ENCODE measurements around the gene AHNAK2.

Gene AHNAK2

DNA sequence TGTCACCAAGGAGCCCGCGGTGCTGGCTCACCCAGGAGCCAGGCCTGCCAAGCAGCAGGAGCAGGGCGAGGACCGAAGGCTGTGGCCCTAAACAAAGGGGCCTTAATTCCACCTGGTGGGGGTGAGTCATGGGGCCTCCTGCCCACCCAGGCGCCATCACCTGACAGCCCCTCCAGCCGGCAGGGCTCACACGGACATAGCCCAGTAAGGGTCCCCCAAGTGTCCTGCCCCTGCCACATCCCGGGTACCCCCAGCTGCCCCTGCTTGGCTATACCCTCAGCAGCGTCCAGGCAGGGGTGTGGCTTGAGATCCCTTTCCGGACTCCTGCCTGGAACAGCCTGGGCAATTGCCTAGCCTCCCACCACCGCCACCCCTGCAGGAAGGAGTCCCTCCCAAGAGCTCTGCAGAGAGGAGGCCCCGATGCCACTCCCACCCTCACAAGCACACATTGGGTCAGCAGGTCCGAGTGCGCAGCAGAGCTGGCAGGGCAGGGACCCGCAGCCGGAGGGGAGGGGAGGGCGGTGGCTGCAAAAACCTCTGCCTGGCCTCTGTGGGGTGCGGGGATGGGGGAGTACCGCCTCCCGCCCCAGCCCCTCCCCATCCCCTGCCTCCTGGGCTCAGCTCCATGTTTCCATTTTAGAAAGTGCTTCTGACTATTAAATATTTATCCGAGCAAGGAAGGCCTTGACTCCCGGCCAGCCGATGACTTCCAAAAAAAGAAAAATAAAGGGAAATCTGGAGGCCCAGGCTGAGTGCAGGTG lies 4.6 kb downstream of the AHNAK2 start:
- peak; percentile 84 for DNase-seq (ENCODE audit: low read depth)

DNA sequence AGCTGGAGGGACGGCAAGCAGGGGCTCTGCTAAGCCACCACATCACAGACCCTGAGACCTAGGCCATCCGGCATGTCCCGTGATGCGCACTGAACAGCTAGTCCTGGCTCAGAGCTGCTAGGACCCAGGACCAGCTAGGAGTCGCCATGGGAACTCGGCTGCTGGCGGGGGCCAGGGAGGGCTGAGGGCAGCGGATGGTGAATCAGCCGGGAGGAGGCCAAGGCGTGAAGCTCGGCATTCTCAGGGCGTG lies 5.1 kb downstream of the AHNAK2 start:
- DNase-seq (ENCODE audit: low read depth), result peak; percentile 94

DNA sequence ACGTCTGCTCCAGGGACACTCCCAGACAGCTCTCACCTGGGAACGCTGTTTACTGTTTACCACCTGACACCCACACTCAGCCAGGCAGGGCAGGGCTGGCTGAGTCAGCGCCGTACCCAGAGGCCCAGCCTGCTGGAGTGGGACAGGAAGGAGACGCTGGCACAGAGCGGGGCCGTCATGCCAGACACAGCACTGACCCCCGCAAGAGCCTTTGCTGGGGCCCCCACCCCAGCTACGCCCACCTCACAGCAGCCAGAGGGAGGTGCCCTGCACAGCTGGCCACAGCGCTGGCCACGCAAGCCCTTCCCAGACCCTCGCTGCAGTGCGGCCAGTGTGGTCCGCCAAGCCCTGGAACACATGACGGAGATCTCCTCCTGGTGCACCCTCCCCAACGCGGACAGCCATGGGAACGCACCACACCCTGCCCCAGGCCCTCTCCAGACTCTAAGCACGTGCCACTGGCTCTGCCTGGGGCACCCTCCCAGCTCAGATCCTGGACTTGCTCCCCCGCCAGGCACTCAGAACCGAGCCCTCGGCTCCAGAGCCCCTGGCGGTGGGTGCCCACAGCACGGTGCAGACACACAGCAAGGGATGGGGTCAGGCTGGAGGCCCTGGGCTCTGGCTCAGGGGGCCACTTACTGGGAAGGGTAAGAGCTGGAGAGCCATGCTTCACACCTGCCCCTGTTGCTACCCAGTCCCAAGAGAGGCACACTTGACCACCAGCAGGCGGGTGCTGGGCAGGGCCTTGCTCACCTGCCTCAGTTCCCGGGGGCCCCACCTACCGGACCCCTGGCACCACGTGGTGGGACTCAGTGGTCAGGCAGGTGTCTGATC lies 5.7 kb downstream of the AHNAK2 start:
- DNase-seq (ENCODE audit: low read depth), result no peak

DNA sequence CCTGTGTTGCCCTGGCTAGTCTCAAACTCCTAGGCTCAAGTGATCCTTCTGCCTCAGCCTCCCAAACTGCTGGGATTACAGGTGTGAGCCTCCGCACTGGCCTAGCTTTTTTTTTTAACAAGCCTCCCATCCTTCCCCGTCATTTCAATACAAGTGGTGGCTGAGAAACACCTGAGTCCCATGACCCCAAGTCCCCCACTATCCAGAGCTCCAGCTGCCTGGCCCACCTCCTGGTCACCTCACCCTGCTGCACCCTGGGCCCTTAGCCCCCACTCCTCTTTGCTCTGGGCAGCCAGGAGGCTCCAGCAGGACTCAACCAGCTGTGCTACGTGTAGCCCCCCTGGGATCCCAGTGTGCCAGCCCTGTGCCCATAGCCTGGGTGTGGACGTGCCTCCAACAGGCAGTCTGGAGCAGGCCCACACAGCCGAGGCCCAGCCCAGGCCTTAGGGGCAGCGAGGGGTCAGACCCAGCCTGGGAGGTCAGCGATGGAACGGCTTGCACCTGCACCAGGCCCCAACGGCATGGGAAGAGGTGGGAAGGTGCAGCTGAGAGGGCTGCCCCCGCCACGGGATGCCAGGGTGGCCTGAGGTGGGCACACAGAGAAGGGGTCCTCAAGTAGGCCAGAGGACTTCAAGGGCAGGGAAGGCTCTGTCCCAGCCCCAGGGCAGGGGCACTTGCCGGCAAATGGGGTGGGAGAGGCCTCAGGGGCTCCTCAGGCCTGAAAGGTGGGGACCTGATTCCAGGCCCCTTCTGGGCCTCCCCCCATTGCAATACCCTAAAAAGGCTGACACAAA lies 6.5 kb downstream of the AHNAK2 start:
- no peak for DNase-seq (ENCODE audit: low read depth)

DNA sequence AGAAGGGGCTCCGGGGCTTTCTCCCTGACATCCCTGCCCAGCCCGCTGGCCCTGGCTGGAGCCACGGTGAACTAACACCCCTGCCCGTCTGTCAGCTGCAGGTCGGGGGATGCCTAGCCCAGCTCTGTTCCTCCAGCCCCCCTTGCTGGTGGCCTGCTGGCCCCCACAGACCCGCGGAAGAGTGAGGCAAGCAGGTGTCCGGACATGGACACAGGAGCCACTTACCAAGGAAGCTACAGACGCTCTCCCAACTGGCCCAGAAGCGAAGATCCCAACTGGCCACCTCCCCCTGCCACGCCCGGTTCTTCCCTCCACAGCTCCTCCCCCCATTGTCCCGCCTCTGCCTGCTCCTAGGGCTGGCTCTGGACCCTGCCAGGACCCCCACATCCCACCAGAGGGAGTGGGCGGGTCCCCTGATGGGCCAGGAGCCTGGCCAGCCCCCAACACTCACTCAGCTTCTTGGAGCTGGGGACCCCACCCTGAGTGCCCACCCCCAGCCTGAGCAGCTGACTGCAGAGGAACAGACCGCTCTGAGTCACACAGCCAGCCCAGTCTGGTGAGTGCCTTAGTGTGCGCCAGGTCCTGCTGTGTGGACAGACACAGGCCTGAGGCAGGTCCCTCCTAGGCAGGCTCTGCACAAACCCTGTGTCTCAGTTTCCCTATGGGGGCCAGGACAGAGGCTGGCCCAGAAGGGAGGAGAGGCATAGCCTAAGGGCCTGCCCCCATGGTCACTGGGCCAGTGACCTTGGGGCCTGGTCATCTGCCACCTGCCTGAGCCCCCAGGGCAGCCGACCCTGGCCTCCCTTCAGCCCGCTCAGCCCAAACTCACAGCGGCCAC lies 7.7 kb downstream of the AHNAK2 start:
- DNase-seq (ENCODE audit: low read depth), result peak; percentile 86

DNA sequence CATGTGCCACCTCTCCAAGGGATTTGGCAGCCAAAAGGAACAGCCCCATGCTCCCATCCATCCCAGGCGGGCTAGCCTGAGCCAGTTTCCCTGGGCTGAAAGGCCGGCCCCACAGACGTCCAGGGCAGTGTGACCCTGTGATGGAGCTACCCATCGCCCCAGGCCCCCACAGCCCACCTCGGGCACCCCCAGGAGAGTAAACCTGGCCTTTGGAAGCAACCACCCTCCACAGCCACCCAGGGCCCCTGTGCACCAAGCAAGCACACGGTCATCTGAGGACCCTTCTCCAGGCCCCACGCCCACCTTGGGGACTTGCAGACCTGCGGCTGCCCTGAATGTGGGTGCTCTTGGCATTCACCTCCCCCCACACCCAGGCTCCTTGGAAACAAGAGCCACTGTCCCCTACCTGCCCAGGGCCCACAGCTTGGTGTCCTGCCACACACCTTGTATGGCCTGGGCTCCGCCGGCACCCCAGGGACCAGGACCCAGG lies 8.4 kb downstream of the AHNAK2 start:
- no peak for DNase-seq (ENCODE audit: low read depth)

DNA sequence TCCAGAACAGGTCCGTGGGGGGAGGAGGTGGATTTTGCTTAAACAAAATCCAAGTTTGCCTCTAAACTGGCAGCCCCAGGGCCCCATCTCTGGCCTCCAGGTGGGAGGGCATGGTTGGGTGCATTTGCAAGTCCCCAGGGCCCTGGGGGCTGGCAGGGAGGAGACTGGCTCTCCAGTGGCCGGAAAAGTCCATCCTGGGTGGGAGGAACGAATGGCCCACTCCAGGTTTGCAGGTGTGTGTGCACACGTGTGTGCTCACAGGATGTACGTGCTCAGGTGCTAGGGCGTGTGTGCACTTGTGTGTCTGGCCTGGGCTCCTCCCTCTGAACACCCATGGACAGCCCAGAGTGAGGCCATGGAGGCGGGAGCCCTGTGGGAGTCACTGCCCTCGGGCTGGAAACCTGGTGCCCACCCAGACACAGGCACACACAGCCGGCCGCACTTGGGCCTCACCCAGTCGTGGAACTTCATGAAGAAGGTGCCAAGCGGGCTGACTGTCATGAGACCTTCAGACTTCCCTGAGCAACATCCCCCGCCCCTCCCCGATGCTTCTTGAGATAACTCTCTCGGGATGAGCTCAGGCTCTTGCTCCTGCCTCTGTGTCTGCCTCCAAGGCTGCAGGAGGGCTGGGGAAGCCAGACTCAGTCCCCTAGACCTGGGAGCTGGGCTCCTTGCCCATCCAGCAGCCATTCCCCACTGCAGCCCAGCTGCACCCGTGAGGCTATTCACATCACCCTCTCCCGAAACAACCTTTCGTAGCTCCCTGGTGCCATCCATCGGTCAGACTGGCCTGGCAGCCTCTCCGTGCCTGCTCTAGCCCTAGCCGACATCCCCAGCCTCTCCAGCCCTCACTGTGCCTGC lies 9.4 kb downstream of the AHNAK2 start:
- DNase-seq (ENCODE audit: low read depth), result no peak

DNA sequence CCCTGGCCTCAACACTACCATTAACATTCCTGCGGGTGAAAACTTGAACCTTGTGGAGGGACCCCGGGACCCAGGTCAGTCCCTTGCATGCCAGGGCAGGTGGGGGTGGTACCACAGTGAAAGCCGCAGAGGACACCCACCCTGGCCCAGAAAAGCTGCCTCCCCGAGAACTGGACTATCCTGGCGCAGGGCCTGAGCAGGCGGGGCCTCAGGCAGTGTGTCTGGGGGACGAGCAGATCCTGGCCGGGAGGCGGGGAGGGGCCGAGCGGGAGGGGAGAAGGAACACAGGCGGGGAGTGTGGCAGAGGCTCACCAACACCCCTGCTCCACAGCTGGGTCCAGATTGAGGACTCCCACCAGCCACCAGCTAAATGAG lies 10.0 kb downstream of the AHNAK2 start:
- DNase-seq (ENCODE audit: low read depth), result no peak

DNA sequence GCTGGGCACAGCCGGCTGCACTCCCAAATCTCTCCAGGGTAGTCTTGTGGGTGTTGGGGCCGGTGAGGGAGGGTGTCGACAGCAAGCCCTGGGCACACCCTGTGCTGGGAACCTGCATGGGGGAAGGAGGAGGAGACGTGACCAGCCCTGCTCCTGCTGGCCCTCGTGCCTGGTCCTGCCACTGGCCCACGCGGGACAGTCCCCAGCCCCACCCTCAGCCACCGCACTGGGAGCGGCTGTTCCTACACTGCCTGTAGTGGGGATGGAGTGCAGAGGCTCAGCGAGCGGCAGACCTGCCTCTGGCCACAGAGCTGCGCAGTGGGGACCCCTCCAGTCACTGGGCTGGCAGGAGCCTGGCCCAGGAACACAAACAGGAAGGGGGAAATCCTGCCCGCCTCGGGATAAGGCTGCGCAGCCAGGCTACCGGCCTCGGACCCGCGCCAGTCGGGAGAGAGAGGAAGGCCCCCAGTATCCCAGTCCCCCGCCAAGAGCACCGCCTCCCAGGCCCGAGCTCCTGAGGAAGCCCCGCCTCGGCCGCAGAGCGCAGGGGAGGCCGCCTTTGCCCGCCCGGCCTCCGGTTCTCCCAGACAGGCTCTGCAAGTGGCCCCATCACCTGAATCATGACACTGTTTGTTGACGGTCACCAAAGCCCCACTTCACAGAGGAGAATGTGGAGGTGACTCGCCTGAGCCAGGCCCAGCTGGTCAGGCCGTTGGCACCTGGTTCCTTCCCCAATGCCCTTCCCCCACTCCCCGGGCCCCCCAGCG lies 10.6 kb downstream of the AHNAK2 start:
- DNase-seq (ENCODE audit: low read depth), result no peak

DNA sequence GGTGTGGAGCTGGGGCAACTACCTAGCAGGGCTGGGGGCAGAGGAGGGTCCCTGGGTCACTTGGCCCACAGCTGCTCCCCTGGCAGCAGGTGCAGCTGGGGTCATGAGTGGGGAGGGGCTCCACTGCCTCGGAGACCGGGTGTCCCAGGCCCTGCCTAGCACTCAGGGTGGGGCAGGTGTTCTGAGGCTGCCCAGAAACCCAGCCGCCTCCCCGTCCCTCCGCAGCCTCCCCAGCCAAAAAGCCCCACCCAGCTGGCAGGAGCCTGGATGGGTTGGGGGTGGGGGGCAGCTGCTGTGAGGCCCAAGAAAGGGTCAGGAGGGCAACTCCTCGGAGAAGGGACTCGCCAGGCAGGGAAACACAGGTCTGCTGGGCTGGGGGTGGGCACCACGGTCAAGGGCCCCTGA lies 11.2 kb downstream of the AHNAK2 start:
- no peak for DNase-seq (ENCODE audit: low read depth)

DNA sequence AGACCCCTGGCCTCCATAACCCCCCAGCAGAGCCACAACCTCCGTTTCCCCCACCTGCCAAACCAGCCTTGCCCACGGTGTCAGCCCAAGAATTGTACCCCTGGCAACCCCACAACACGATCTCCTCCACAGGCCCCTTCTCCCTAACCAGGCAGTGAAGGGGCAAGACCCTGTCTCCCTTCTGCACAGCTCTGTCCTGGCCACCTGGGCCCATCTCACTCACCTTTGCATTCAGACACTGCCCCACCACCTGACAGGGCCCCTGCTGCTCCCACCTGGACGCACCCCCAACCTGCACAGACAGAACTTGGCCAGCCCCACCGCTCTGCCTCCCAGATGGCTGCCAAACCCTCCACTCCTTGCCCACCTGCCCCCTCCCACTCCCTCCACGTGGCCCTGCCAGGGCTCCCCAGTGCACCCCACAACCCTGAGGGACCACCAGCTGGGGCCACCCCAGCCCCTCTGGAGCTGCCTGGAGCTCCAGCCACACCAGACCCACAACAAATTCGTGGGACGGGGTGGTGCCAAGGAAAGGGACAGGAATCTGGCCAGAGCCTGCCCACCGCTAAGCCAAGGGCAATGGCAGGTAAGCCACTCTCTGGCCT lies 11.8 kb downstream of the AHNAK2 start:
- no peak for DNase-seq (ENCODE audit: low read depth)

DNA sequence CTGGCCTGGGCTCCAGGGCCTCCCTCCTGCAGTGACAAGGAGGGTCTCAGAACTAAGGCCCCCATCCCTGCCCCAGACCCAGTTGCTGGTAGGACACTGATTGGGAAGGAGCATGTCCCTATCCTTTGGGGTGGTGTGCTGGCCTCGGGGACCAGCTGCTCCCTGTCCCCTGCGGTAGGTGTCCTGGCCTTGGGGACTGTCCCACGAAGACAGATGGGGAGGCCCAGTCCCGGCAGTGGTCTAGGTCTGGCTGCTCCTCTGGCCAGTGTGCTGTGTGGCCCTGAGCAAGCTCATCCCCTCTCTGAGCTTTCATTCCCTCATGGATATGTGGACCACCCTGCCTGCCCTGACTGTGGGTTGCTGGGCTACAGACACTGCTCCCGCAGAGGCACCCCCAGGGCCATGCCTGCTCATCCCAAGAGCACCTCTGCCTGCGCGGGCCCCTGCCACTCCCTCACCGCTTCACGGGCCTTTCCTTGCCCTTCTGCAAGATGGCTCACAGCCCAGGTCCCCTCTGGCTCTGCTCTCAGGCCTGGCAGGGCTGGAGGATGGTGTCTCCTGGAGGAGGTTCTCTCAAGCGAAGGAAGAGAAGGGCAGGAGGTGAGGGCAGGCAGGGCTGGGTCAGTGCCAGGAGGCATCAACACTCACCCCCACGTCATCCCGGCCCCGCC lies 12.5 kb downstream of the AHNAK2 start:
- DNase-seq (ENCODE audit: low read depth), result no peak

DNA sequence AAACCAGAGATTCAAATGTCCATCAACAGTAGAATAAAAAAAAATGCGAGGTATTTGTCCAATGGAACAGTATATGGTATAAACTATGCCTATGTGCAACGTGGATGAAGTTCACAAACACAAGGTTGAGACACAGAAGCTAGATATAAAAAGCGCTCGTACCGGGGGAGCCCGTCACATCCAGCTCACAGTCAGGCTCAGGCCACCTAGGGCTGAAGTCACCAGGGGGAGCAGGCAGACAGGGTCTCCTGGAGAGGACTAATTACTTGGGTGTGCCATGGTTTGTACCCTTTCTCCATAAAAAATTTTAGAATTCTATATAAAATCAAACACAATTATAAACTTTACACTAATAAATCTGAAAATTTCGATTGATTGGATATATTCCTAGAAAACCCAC lies 13.6 kb downstream of the AHNAK2 start:
- no peak for DNase-seq (ENCODE audit: low read depth)

DNA sequence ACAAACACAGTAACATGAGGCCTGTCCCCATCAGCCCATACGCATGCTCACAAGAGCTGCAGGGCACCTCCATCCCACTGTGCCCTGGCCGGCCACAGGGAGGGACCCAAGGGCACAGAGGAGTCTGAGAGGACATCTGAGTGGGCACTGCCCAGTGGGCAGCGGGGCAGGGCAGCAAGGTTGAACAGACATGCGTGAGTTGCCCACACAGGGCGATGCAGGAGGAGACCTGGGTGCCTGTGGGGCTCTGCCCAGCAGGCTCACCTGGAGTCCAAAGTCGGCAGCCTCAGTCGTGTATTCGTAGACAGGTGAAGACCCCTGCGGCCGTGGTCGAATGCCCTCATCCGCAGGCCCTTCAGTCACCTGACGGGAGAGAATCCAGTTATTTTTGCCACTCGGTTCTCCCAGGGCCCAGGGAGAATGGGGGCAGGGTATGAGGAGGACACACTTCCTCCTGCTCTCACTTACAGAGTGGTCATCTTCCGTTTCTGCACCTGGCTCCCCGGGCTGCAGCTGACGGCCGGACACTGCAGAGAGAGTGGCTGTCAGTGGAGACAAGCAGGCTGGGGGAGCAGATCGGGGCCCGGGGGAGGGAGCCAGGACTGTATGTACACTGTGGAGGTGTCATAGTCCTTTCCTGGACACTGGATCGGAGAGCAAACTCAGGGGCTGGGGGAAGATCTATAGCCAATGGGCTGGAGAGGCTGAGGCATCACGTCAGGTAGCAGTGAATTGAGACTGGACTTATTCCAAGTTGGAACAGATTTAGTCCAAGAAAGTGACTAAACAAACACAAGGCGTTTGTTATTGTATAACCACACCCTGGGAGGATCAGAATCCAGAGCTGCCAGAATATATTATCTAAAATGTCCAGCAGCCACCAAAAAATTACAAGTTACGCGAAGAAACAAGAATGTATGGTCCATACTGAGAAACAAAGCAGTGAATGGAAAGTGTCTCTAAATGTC lies 20.7 kb downstream of the AHNAK2 start:
- no peak for DNase-seq (ENCODE audit: low read depth)

DNA sequence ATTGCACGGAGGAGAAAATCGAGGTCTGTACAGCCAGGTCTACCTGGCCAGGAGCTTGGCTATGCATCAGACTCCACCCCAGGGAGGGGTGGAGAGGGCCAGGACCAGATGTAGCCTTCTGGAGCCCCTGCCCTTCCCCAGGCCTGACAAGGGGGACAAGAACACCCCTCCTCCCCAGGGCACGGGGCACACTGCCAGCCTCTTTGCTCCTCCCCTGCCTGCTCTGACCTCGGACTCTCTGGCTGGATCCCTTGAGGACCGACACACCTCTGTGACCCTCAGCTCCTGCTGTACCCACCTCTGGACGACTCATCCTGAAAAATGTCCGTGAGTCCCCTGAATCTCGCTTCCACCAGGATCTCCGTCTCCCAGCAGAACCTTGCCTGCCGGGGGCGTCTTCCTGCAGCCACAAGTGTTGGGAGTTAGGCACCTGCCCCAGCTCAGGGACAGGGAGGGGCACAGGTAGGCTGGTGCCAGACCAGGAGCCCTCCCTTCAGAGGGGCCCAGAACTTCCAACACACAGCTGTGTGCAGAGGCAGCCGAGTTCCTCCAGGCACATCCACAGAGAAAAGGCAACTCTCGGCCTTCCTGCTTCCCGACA lies 21.8 kb downstream of the AHNAK2 start:
- DNase-seq (ENCODE audit: low read depth), result no peak

DNA sequence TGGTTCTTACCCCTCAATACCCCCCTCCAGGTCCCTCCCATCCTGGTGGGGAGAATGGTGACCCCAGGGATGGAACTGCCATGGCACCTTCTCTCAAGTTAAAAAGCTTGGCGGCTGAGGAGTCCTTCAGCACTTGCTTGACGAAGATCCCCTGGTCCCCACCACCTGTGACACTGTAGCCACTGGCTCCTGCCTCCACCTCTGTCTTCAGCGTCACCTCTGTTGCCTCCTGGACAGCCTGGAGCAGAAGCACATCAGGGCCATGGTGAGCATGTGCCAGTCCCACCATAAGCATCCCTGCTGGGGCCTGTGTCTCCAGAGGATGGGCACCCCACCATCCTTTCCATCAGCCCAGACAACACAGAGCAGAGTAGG lies 22.8 kb downstream of the AHNAK2 start:
- DNase-seq (ENCODE audit: low read depth), result no peak

DNA sequence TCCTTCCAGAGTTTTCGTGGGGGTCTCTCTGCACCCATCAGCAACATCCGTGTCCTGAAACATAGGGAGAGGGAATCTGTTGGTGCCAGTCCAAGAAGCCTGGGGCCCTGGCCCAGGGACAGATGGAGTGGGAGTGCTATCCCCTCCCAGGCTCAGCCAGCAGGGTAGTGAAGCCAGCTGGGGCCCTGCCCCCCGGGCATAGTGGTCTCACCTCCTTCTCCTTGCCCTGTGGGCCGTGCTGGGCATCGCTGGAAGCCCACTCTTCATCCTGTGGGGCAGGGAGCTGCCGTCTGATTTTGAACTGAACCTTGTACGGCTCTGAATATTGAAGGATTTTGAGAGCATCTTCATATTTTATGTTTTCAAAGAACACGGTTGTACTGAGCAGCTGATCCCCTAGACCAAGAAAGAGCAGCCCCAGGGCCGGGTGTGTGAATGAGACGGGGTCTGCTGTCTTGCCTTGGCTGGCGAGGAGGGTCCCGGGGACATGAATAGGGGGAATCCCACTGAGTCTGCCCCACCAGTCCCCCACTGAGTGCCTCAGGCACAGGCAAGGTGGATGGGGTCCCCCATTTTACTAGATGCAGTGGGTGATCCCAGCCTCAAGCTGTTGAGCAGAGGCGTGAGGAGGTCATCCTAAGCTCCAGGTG lies 23.3 kb downstream of the AHNAK2 start:
- DNase-seq (ENCODE audit: low read depth), result no peak
